Fibroblast of pulmonary artery (primary cell): Measurements from ENCODE around the gene LGALS14.
"Not testable (repeated sequence)": the region's sequence is repeated elsewhere in the genome, so short reads cannot be mapped to it uniquely, and the experiment has no call there.

Experiments
- DNase-seq: peaks from one replicate; pipeline ENCODE4 v3.0.0-alpha.2; 2010; ENCODE audit warnings: low read depth
- H3K4me3 ChIP-seq: replicated peaks from 2 replicates; pipeline ENCODE4 v1.5.1; 2011; ENCODE audit warnings: low read depth, mild to moderate bottlenecking, control low read depth, low read length, moderate library complexity
- CTCF ChIP-seq: IDR thresholded peaks from 2 replicates; pipeline ENCODE4 v1.5.1; 2011; ENCODE audit warnings: mild to moderate bottlenecking, control low read depth, low read length, inconsistent platforms; ENCODE audit errors: missing control alignments

LGALS14 gene

GRCh38 chr19:39704181-39705044 is at the start of gene LGALS14:
LGALS14 (plus strand) TSS chr19:39704481; CDS start chr19:39704529, 48 bp downstream.
- no peak for TF ChIP-seq CTCF
- H3K4me3 ChIP-seq, result no peak within 1 kb of the TSS
- DNase-seq, result no peak

GRCh38 chr19:39655613-39656012 is 48.7 kb upstream of the LGALS14 start, which contains the start of gene LGALS16:
LGALS16 (plus strand) TSS chr19:39655913; CDS start chr19:39655962, 49 bp downstream.
- TF ChIP-seq CTCF, result no peak
- no peak for DNase-seq
- H3K4me3 ChIP-seq, result no peak within 1 kb of the TSS

GRCh38 chr19:39659791-39660190 is 44.5 kb upstream of the LGALS14 start:
- no peak overlapping the region for H3K4me3 ChIP-seq
- DNase-seq, result no peak
- no peak for TF ChIP-seq CTCF

- no peak for DNase-seq
- no peak overlapping the region for H3K4me3 ChIP-seq
- TF ChIP-seq CTCF, result no peak
Observed at GRCh38 chr19:39660661-39661060, 43.6 kb upstream of the LGALS14 start.

GRCh38 chr19:39661565-39661964 is 42.7 kb upstream of the LGALS14 start:
- no peak for DNase-seq
- no peak overlapping the region for H3K4me3 ChIP-seq
- no peak for TF ChIP-seq CTCF

- not testable (repeated sequence) for DNase-seq, H3K4me3 ChIP-seq
Observed at GRCh38 chr19:39669860-39670259, 34.4 kb upstream of the LGALS14 start.

GRCh38 chr19:39670998-39671397 is 33.3 kb upstream of the LGALS14 start:
- no peak for DNase-seq
- H3K4me3 ChIP-seq, result no peak overlapping the region
- no peak for TF ChIP-seq CTCF
